ENCODE results near the gene NPY1R. TPM values are rescaled to one million over a fixed set of nuclear protein-coding genes. Genes with fewer than 3 reads are reported as not detected.

Gene NPY1R
- polyA plus RNA-seq, 1 donor from 2014 or later: 19.8 TPM

GRCh38 chr4:163284304-163284703, 48.1 kb downstream of the NPY1R start:
- Histone ChIP-seq H3K27me3 (ENCODE audit: insufficient read depth, low read depth, low read length) (no peaks in the 10 kb centered on the region), H3K9me2 (ENCODE audit: insufficient read depth, low read length) (no peaks in the 10 kb centered on the region), H3K9ac (ENCODE audit: low read length) (no peak overlapping the region), H3K9me3 (ENCODE audit: low read length) (no peaks in the 10 kb centered on the region), H3K4me3 (ENCODE audit: low read length) (no peak overlapping the region), H3K4me2 (ENCODE audit: low read length) (no peak overlapping the region), H3K27ac (ENCODE audit: low read length) (no peak overlapping the region), H3F3A (ENCODE audit: insufficient read depth, low read length, poor library complexity, severe bottlenecking) (no peaks in the 10 kb centered on the region), H2AFZ (ENCODE audit: low read depth, low read length) (no peak overlapping the region), H4K20me1 (ENCODE audit: insufficient read depth) (no peaks in the 10 kb centered on the region), H3K36me3 (ENCODE audit: insufficient read depth, low read length) (no peaks in the 10 kb centered on the region), H3K79me2 (replicated peaks; ENCODE audit: insufficient read depth, low read length) (no peaks in the 10 kb centered on the region)
- no peak for TF ChIP-seq EP300 (conservative IDR thresholded peaks at IDR 0.05; ENCODE audit: poor library complexity, severe bottlenecking)
- no peak for TF ChIP-seq EZH2 (IDR thresholded peaks at IDR 0.05; ENCODE audit: borderline replicate concordance, insufficient read depth, low read length, poor library complexity, severe bottlenecking)
- no peak for TF ChIP-seq TAF1 (IDR thresholded peaks at IDR 0.05; ENCODE audit: low read depth)
- TF ChIP-seq SMC3 (conservative IDR thresholded peaks at IDR 0.05; ENCODE audit: poor library complexity): no peak
- TF ChIP-seq RAD21 (conservative IDR thresholded peaks at IDR 0.05): no peak
- TF ChIP-seq MXI1 (conservative IDR thresholded peaks at IDR 0.05; ENCODE audit: poor library complexity, severe bottlenecking): no peak
- no peak for TF ChIP-seq REST (IDR thresholded peaks at IDR 0.05; ENCODE audit: borderline replicate concordance)
- no peak for TF ChIP-seq POLR2AphosphoS5 (IDR thresholded peaks at IDR 0.05)
- TF ChIP-seq, protein P1, sequence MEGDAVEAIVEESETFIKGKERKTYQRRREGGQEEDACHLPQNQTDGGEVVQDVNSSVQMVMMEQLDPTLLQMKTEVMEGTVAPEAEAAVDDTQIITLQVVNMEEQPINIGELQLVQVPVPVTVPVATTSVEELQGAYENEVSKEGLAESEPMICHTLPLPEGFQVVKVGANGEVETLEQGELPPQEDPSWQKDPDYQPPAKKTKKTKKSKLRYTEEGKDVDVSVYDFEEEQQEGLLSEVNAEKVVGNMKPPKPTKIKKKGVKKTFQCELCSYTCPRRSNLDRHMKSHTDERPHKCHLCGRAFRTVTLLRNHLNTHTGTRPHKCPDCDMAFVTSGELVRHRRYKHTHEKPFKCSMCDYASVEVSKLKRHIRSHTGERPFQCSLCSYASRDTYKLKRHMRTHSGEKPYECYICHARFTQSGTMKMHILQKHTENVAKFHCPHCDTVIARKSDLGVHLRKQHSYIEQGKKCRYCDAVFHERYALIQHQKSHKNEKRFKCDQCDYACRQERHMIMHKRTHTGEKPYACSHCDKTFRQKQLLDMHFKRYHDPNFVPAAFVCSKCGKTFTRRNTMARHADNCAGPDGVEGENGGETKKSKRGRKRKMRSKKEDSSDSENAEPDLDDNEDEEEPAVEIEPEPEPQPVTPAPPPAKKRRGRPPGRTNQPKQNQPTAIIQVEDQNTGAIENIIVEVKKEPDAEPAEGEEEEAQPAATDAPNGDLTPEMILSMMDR (IDR thresholded peaks at IDR 0.05; ENCODE audit: poor library complexity, severe bottlenecking): no peak

GRCh38 chr4:163280703-163281519, 51.5 kb downstream of the NPY1R start:
- H3K4me3 ChIP-seq (ENCODE audit: low read length): no peak overlapping the region
- H3K36me3 ChIP-seq (ENCODE audit: insufficient read depth, low read length): no peaks in the 10 kb centered on the region
- H3K4me2 ChIP-seq (ENCODE audit: low read length): no peak overlapping the region
- no peaks in the 10 kb centered on the region for H3K9me2 ChIP-seq (ENCODE audit: insufficient read depth, low read length)
- H3K27me3 ChIP-seq (ENCODE audit: insufficient read depth, low read depth, low read length): no peaks in the 10 kb centered on the region
- no peak for TF ChIP-seq EP300 (conservative IDR thresholded peaks at IDR 0.05; ENCODE audit: poor library complexity, severe bottlenecking)
- no peak for TF ChIP-seq POLR2AphosphoS5 (IDR thresholded peaks at IDR 0.05)
- TF ChIP-seq TAF1 (IDR thresholded peaks at IDR 0.05; ENCODE audit: low read depth): no peak
- TF ChIP-seq MXI1 (conservative IDR thresholded peaks at IDR 0.05; ENCODE audit: poor library complexity, severe bottlenecking): no peak
- no peak for TF ChIP-seq RAD21 (conservative IDR thresholded peaks at IDR 0.05)
- TF ChIP-seq REST (IDR thresholded peaks at IDR 0.05; ENCODE audit: borderline replicate concordance): no peak
- TF ChIP-seq, protein P1 (IDR thresholded peaks at IDR 0.05; ENCODE audit: poor library complexity, severe bottlenecking): no peak
- no peak for TF ChIP-seq EZH2 (IDR thresholded peaks at IDR 0.05; ENCODE audit: borderline replicate concordance, insufficient read depth, low read length, poor library complexity, severe bottlenecking)
- no peak for TF ChIP-seq SMC3 (conservative IDR thresholded peaks at IDR 0.05; ENCODE audit: poor library complexity)
- no peaks in the 10 kb centered on the region for H3F3A ChIP-seq (ENCODE audit: insufficient read depth, low read length, poor library complexity, severe bottlenecking)
- no peaks in the 10 kb centered on the region for H3K79me2 ChIP-seq (replicated peaks; ENCODE audit: insufficient read depth, low read length)
- H3K27ac ChIP-seq (ENCODE audit: low read length): no peak overlapping the region
- no peaks in the 10 kb centered on the region for H4K20me1 ChIP-seq (ENCODE audit: insufficient read depth)
- no peaks in the 10 kb centered on the region for H3K9me3 ChIP-seq (ENCODE audit: low read length)
- H2AFZ ChIP-seq (ENCODE audit: low read depth, low read length): no peak overlapping the region
- H3K9ac ChIP-seq (ENCODE audit: low read length): no peak overlapping the region
